Right lobe of liver (tissue), 6 donors: ENCODE data around the gene MS4A4A. TPM values are rescaled to one million over a fixed set of nuclear protein-coding genes. Genes with fewer than 3 reads are reported as not detected.

Experiments used
- ATAC-seq, 4 donors: fragments of 200-7000 bp; cut with Tn5 transposase; one replicate each; pipeline ENCODE4 v1.9.1; 2020; ENCODE audit warnings: mild to moderate bottlenecking in 4 of 4, moderate library complexity in 4 of 4
- DNase-seq, 3 donors: peaks; one replicate each; pipeline ENCODE4 v3.0.0-alpha.2; 2020
- H3K27ac ChIP-seq, 3 donors: fragments of 200-600 bp; one replicate each; pipeline ENCODE4 v1.8.0; 2022
- H3K27me3 ChIP-seq, 2 donors: fragments of 200-600 bp; one replicate each; pipeline ENCODE4 v1.8.0; 2022
- H3K36me3 ChIP-seq, 4 donors: fragments of 200-600 bp; sonication (generic) in 1 of 4; one replicate each; pipeline versions ENCODE4 v1.5.1 to v1.8.0; 2017 to 2022; ENCODE audit warnings: control low read depth in 1 of 4
- H3K4me1 ChIP-seq, 4 donors: fragments of 200-600 bp; sonication (generic) in 1 of 4; one replicate each; pipeline versions ENCODE4 v1.5.1 to v1.8.0; 2017 to 2022; ENCODE audit warnings: control low read depth in 1 of 4
- H3K4me3 ChIP-seq, 3 donors: fragments of 200-600 bp; one replicate each; pipeline ENCODE4 v1.8.0; 2022
- H3K9me3 ChIP-seq, 4 donors: fragments of 200-600 bp; sonication (generic) in 1 of 4; one replicate each; pipeline versions ENCODE4 v1.5.1 to v1.8.0; 2017 to 2022; ENCODE audit warnings: control low read depth in 1 of 4
- POLR2A ChIP-seq: fragments of 450-650 bp; IDR thresholded peaks from one replicate; pipeline ENCODE4 v1.6.1; 2017; ENCODE audit warnings: antibody characterized with exemption, mild to moderate bottlenecking
- WGBS: methylation state at CpG from one replicate; pipeline ENCODE4 v1.1.6; 2018; ENCODE audit warnings: low coverage, low lambda C conversion rate; ENCODE audit not compliant: insufficient coverage; ENCODE audit errors: missing lambda C conversion rate; 5-methylcytosine and 5-hydroxymethylcytosine counted together
- intact Hi-C, 2 donors: fragments of 100-400 bp; cut with DNase I; formaldehyde crosslinking; loops; one replicate each; pipeline versions ENCODE4 v1.11.2 to v1.14.1; 2022
- total RNA-seq, 6 experiments: library from RNA; depleted of rRNA in 2 of 6; stranded (reverse); fragments of >200 nt in 2 of 6; fragmentation: NEBNext Ultra II Directional in 3 of 6; extraction: Animal tissue kit (Norgen Biotek cat#: 25700) in 3 of 6; gene quantifications; one replicate each; pipeline versions ENCODE4 v1.1.0 to v1.2.4, GENCODE V29; 2016 to 2023
- TF ChIP-seq, protein P1 (sequence below), 4 donors: fragments of 200-600 bp in 3 of 4; fragments of 450-650 bp in 1 of 4; IDR thresholded peaks; one replicate each; pipeline versions ENCODE4 v1.5.1 to v1.8.0; 2016 to 2022; ENCODE audit warnings: antibody characterized with exemption in 4 of 4, mild to moderate bottlenecking in 2 of 4
- donor health status: DM: no; HTN: yes; CAD: no.
- donor health status: DM: no; HTN: no; CAD: no.
- donor health status: DM: no; HTN: no; CAD: no.
- donor health status: DM: no; HTN: yes; CAD: no.
- donor health status: DM: no; HTN: yes; CAD: no.

The MS4A4A gene
- total RNA-seq, 6 experiments from 2014 or later, result 5.2 to 13.0 (median 9.0) TPM

DNA sequence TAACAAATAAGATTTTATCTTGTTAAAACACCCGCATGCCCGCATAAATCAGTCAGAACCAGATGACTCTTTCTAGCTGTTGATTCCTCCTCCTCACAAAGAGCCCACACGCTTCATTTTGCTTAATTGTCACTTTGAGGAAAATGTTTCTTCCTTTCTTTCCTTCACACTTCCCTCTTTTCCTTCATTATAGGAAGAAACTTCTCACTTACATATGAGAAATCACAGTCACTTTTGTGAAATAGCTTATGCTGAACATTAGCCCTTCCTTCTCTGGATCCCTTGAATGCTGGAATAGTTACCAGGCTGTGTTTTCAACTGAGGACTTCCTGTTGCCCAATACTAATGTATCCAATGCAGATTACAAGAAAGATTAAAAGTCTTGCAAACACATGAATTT is 52.4 kb downstream of the MS4A4A start:
- H3K27me3 ChIP-seq, result no peaks in the 10 kb centered on the region
- no peaks in the 10 kb centered on the region for H3K9me3 ChIP-seq
- H3K27ac ChIP-seq, result peak overlapping the region in 1 of 3 donors; percentile 16
- TF ChIP-seq, protein P1, sequence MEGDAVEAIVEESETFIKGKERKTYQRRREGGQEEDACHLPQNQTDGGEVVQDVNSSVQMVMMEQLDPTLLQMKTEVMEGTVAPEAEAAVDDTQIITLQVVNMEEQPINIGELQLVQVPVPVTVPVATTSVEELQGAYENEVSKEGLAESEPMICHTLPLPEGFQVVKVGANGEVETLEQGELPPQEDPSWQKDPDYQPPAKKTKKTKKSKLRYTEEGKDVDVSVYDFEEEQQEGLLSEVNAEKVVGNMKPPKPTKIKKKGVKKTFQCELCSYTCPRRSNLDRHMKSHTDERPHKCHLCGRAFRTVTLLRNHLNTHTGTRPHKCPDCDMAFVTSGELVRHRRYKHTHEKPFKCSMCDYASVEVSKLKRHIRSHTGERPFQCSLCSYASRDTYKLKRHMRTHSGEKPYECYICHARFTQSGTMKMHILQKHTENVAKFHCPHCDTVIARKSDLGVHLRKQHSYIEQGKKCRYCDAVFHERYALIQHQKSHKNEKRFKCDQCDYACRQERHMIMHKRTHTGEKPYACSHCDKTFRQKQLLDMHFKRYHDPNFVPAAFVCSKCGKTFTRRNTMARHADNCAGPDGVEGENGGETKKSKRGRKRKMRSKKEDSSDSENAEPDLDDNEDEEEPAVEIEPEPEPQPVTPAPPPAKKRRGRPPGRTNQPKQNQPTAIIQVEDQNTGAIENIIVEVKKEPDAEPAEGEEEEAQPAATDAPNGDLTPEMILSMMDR (IDR thresholded peaks at IDR 0.05), result no peak
- TF ChIP-seq POLR2A, result no peak
- H3K4me3 ChIP-seq, result no peak overlapping the region
- peak; percentile 12 to 53 (median 27) for ATAC-seq
- no peak for DNase-seq
- H3K36me3 ChIP-seq, result no peaks in the 10 kb centered on the region
- intact Hi-C loops, result no loop called here
- no peaks in the 10 kb centered on the region for H3K4me1 ChIP-seq
- WGBS, result 19% methylated on average over 3 of the region's 3 CpGs

DNA sequence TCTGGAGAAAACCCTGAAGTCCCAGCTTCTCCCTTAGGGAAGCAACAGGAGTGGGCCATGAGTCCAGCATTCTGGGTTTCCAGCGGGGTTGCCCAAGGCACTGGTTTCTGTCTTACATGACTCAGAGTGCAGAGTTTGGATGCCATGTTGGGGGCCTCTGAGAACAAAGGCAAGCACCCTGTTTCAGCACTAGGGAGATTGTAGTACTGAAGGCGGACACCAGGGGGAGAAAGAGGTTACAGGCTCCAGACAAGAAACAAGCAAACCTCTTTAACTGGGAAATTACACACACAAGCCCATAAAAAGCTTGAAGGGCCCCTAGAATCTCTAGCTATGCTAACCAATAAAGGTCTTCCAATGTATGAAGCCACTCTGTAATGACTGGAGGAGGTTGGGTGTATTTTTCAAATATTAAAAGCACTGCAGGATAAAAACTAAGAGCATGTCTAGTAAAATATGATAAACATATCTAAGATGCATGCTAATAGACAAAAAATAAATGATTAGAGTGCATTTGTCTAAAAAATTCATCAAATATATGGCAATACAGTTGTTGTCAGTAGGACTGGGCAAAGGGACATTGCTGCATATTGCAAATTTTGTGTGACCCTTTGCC is 53.6 kb downstream of the MS4A4A start:
- intact Hi-C loops, result no loop called here
- H3K27ac ChIP-seq, result no peak overlapping the region
- WGBS, result 25% methylated on average over 1 of the region's 2 CpGs

DNA sequence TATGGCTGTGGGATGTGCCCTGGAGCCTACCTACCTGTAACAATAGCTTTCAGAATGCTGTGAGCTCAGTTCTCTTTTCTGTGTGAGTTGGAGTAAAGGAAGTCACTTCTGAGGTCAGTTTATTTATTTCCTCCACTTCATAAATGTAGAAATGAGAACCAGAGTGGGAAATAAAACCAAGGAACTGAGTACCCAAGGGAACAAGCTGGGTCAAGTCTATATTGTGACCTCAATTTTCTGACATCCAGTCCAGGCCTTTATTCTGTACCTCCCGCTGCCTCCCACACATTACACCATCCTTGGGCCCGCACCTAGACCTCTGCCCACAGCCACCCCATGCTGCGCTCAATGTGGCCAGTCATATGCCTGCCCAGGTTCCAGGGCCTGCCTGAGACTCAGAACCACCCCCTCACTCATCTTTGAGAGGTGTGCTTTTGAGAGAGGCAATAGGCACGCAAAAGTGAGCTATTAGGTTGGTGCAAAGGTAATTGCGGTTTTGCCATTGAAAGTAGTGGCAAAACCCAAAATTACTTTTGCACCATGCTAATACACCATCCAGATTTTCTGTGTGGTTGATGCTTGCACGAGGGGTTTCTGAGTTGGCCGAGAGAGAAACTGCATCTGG is 56.4 kb downstream of the MS4A4A start:
- H3K27me3 ChIP-seq, result no peaks in the 10 kb centered on the region
- no peak overlapping the region for H3K4me3 ChIP-seq
- H3K4me1 ChIP-seq, result no peaks in the 10 kb centered on the region
- no peaks in the 10 kb centered on the region for H3K36me3 ChIP-seq
- intact Hi-C loops, result no loop called here
- TF ChIP-seq, protein P1 (IDR thresholded peaks at IDR 0.05), result no peak
- TF ChIP-seq POLR2A, result no peak
- ATAC-seq (peak in 3 of 4 donors; percentile 44 to 61 (median 57)), DNase-seq (no peak)
- WGBS, result 92% methylated on average over 5 of the region's 7 CpGs
- no peaks in the 10 kb centered on the region for H3K9me3 ChIP-seq
- no peak overlapping the region for H3K27ac ChIP-seq

More for the DNA sequence above, 53.6 kb downstream of the MS4A4A start:
- TF ChIP-seq, protein P1 (IDR thresholded peaks at IDR 0.05), result peak; percentile 60 to 73 (median 70)
- TF ChIP-seq POLR2A, result no peak
- peak in 2 of 3 donors; percentile 30 to 64 for DNase-seq
- Histone ChIP-seq H3K4me3 (no peak overlapping the region), H3K9me3 (no peaks in the 10 kb centered on the region), H3K4me1 (no peaks in the 10 kb centered on the region), H3K27me3 (no peaks in the 10 kb centered on the region), H3K36me3 (no peaks in the 10 kb centered on the region)
- peak; percentile 85 to 90 (median 88) for ATAC-seq

DNA sequence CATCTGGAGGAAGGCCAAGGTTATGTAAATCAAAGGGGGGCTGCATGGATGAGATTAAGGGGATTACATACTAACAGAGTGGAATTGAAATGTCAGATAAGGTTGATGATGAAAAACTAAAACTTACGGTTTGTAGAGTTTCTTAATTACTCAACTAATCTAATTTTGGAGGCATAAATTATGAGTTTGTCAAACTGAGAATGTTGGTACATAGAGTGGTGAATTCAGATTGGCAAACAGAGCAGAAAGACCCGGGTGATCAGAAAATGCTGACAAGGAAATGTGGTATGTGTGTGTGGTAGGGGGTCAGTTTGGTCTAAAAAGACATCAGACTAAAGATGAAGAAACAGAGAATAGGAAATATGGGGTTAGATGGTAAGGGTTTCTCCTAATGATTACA is 57.6 kb downstream of the MS4A4A start:
- DNase-seq, result no peak
- Histone ChIP-seq H3K4me3 (no peak overlapping the region), H3K27me3 (no peaks in the 10 kb centered on the region), H3K36me3 (no peaks in the 10 kb centered on the region), H3K4me1 (no peaks in the 10 kb centered on the region), H3K9me3 (no peaks in the 10 kb centered on the region), H3K27ac (no peak overlapping the region)
- ATAC-seq, result no peak
- TF ChIP-seq, protein P1 (IDR thresholded peaks at IDR 0.05), result no peak
- no peak for TF ChIP-seq POLR2A
- intact Hi-C loops, result no loop called here
- 18% methylated on average over 2 of the region's 2 CpGs for WGBS
